Liver (tissue), 3 donors: Measurements from ENCODE around the gene ANOS1.

Source experiments
- GABPA ChIP-seq, 2 donors: IDR thresholded peaks in 1 of 2; conservative IDR thresholded peaks in 1 of 2; 2 replicates each; pipeline ENCODE4 v1.6.1; 2016; ENCODE audit warnings: antibody characterized with exemption in 2 of 2, mild to moderate bottlenecking in 1 of 2, moderate library complexity in 1 of 2
- RXRA ChIP-seq, 2 donors: IDR thresholded peaks; 2 replicates each; pipeline ENCODE4 v1.6.1; 2017 to 2018; ENCODE audit warnings: antibody characterized with exemption in 2 of 2, mild to moderate bottlenecking in 1 of 2
- SP1 ChIP-seq: IDR thresholded peaks from 2 replicates; pipeline ENCODE4 v1.6.1; 2018; ENCODE audit warnings: antibody characterized with exemption, mild to moderate bottlenecking
- TAF1 ChIP-seq: conservative IDR thresholded peaks from 2 replicates; pipeline ENCODE4 v1.6.1; 2016; ENCODE audit warnings: antibody characterized with exemption, mild to moderate bottlenecking
- TF ChIP-seq, protein P1 (sequence below): IDR thresholded peaks from 2 replicates; pipeline ENCODE4 v1.6.1; 2016; ENCODE audit warnings: antibody characterized with exemption, mild to moderate bottlenecking
- TF ChIP-seq, protein P2 (sequence below): fragments of 150-350 bp; IDR thresholded peaks from 2 replicates; pipeline ENCODE4 v1.5.1; 2017; ENCODE audit warnings: improper control_type of control experiment, low read depth, low read length; ENCODE audit not compliant: missing input control
- TF ChIP-seq, protein P3 (sequence below): IDR thresholded peaks from 2 replicates; pipeline ENCODE4 v1.6.1; 2016; ENCODE audit warnings: antibody characterized with exemption
- TF ChIP-seq, protein P4 (sequence below): IDR thresholded peaks from 2 replicates; pipeline ENCODE4 v1.6.1; 2016; ENCODE audit warnings: antibody characterized with exemption
- donor health status: healthy.
- donor health status: healthy.

DNA sequence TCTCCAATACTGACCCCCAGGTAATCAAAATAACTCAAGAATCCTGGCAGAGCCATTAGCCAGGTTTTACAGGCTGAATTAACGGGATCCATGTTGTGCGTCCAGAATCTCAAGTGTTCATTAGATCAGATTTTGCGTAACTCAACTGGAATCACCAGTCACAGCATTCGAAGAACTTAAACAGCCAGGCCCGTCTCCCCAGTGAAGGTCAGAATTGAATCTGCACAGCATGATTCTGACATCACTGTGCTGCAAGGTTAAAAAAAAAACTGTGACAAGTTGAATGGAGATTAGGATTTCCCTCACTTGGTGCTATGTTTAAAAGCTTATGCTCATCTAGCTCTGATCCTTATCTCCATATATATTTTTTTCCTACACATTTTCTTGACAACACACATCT is 96.1 kb downstream of the ANOS1 start:
- TF ChIP-seq, protein P1, sequence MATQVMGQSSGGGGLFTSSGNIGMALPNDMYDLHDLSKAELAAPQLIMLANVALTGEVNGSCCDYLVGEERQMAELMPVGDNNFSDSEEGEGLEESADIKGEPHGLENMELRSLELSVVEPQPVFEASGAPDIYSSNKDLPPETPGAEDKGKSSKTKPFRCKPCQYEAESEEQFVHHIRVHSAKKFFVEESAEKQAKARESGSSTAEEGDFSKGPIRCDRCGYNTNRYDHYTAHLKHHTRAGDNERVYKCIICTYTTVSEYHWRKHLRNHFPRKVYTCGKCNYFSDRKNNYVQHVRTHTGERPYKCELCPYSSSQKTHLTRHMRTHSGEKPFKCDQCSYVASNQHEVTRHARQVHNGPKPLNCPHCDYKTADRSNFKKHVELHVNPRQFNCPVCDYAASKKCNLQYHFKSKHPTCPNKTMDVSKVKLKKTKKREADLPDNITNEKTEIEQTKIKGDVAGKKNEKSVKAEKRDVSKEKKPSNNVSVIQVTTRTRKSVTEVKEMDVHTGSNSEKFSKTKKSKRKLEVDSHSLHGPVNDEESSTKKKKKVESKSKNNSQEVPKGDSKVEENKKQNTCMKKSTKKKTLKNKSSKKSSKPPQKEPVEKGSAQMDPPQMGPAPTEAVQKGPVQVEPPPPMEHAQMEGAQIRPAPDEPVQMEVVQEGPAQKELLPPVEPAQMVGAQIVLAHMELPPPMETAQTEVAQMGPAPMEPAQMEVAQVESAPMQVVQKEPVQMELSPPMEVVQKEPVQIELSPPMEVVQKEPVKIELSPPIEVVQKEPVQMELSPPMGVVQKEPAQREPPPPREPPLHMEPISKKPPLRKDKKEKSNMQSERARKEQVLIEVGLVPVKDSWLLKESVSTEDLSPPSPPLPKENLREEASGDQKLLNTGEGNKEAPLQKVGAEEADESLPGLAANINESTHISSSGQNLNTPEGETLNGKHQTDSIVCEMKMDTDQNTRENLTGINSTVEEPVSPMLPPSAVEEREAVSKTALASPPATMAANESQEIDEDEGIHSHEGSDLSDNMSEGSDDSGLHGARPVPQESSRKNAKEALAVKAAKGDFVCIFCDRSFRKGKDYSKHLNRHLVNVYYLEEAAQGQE = no peak
- no peak for TF ChIP-seq RXRA (IDR thresholded peaks at IDR 0.05)
- TF ChIP-seq, protein P2, sequence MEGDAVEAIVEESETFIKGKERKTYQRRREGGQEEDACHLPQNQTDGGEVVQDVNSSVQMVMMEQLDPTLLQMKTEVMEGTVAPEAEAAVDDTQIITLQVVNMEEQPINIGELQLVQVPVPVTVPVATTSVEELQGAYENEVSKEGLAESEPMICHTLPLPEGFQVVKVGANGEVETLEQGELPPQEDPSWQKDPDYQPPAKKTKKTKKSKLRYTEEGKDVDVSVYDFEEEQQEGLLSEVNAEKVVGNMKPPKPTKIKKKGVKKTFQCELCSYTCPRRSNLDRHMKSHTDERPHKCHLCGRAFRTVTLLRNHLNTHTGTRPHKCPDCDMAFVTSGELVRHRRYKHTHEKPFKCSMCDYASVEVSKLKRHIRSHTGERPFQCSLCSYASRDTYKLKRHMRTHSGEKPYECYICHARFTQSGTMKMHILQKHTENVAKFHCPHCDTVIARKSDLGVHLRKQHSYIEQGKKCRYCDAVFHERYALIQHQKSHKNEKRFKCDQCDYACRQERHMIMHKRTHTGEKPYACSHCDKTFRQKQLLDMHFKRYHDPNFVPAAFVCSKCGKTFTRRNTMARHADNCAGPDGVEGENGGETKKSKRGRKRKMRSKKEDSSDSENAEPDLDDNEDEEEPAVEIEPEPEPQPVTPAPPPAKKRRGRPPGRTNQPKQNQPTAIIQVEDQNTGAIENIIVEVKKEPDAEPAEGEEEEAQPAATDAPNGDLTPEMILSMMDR = no peak
- TF ChIP-seq, protein P3, sequence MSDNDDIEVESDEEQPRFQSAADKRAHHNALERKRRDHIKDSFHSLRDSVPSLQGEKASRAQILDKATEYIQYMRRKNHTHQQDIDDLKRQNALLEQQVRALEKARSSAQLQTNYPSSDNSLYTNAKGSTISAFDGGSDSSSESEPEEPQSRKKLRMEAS = no peak
- no peak for TF ChIP-seq SP1
- TF ChIP-seq, protein P4, sequence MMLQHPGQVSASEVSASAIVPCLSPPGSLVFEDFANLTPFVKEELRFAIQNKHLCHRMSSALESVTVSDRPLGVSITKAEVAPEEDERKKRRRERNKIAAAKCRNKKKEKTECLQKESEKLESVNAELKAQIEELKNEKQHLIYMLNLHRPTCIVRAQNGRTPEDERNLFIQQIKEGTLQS = no peak
- TF ChIP-seq TAF1 = no peak
- TF ChIP-seq GABPA (IDR thresholded peaks at IDR 0.05 in 1 of 2, conservative IDR thresholded peaks at IDR 0.05 in 1 of 2) = no peak
